ENCODE measurements around the gene ADAMTS13. TPM values are rescaled to one million over a fixed set of nuclear protein-coding genes. Genes with fewer than 3 reads are reported as not detected.
"Not testable (repeated sequence)": the region's sequence is repeated elsewhere in the genome, so short reads cannot be mapped to it uniquely, and the experiment has no call there.

The ADAMTS13 gene
- total RNA-seq, 2 experiments from 2014 or later, result 2.2 to 2.6 TPM

DNA sequence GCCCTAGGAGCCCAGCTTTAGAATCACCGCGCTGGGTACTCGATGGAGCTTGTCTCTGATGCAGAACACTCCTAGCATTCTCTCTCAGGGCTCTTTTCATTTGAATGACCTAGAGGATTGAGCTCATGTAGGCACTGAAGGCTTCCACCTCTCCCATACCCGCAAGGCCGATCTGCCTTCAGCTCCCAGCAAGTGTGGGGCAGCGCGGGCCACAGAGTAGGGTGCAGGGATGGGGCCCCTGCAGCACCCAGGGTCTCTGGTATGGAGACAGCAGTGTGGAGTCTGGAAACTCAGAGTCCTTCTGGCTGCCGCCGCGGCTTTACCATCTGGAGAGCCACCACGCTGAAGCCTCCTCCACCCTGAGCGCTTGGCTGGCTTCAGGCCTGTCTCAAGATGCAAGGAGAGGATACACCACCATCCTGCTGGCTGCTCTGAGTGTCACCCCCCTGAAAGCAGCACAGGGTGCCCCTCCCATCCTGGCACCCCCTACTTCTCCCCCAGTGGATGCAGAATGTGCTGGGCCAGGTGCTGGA, 33.1 kb upstream of the ADAMTS13 start:
- TF ChIP-seq, protein P1, sequence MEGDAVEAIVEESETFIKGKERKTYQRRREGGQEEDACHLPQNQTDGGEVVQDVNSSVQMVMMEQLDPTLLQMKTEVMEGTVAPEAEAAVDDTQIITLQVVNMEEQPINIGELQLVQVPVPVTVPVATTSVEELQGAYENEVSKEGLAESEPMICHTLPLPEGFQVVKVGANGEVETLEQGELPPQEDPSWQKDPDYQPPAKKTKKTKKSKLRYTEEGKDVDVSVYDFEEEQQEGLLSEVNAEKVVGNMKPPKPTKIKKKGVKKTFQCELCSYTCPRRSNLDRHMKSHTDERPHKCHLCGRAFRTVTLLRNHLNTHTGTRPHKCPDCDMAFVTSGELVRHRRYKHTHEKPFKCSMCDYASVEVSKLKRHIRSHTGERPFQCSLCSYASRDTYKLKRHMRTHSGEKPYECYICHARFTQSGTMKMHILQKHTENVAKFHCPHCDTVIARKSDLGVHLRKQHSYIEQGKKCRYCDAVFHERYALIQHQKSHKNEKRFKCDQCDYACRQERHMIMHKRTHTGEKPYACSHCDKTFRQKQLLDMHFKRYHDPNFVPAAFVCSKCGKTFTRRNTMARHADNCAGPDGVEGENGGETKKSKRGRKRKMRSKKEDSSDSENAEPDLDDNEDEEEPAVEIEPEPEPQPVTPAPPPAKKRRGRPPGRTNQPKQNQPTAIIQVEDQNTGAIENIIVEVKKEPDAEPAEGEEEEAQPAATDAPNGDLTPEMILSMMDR (IDR thresholded peaks at IDR 0.05), result no peak
- no peak for ATAC-seq (ENCODE audit: poor library complexity)
- intact Hi-C loops (cut with DNase I, micrococcal nuclease), result no loop called here
- no peak for DNase-seq
- no peaks in the 10 kb centered on the region for H3K36me3 ChIP-seq (ENCODE audit: insufficient read depth, low read length)
- Mint-ChIP-seq H3K4me1 (ENCODE audit: low read depth) (no peaks in the 10 kb centered on the region), H3K4me3 (no peak overlapping the region), H3K27ac (no peak overlapping the region), H3K27me3 (no peaks in the 10 kb centered on the region), H3K9me3 (no peaks in the 10 kb centered on the region), H3K36me3 (ENCODE audit: low read depth) (no peaks in the 10 kb centered on the region)
- H3K27ac ChIP-seq (ENCODE audit: low read depth in 1 of 2, low read length in 2 of 2), result no peak overlapping the region
- H3K4me1 ChIP-seq (ENCODE audit: insufficient read depth, low read length), result no peaks in the 10 kb centered on the region
- peaks cover 0 to 7% of the 10 kb centered on the region in 2 experiments for H3K27me3 ChIP-seq (ENCODE audit: control insufficient read depth in 1 of 2, insufficient read depth in 2 of 2, low read length in 2 of 2)
- ChIA-PET POLR2A (no interaction called here), CTCF (no interaction called here)
- H3K9me3 ChIP-seq (ENCODE audit: control insufficient read depth in 1 of 2, insufficient read depth in 1 of 2, low read length in 2 of 2), result peaks cover 0 to 9% of the 10 kb centered on the region in 2 experiments
- no peak overlapping the region for H3K4me3 ChIP-seq (ENCODE audit: low read length)

DNA sequence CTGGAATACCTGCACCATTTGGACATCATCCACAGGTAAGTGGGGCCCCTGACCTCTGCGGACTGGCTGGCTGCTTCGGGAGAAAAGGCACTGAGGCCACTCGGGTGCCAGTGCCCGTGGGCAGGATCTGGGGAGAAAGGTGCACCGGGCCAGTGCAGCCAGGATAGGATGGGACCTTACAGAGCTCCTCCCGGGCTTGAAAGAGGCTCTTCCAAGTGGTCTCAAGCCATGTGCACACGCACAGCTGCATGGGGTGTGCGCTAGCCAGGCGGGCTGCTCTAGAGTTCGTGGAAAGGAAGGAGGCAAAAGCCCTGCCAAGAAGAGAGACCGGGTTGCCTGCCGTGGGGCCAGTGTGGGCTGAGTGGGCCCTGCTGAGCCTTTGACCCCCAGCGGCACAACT, 32.6 kb upstream of the ADAMTS13 start:
- Histone ChIP-seq H3K4me3 (ENCODE audit: low read length) (no peak overlapping the region), H3K4me1 (ENCODE audit: insufficient read depth, low read length) (no peaks in the 10 kb centered on the region), H3K27ac (ENCODE audit: low read depth in 1 of 2, low read length in 2 of 2) (no peak overlapping the region), H3K9me3 (ENCODE audit: control insufficient read depth in 1 of 2, insufficient read depth in 1 of 2, low read length in 2 of 2) (peaks cover 0 to 9% of the 10 kb centered on the region in 2 experiments), H3K27me3 (ENCODE audit: control insufficient read depth in 1 of 2, insufficient read depth in 2 of 2, low read length in 2 of 2) (peaks cover 0 to 7% of the 10 kb centered on the region in 2 experiments), H3K36me3 (ENCODE audit: insufficient read depth, low read length) (no peaks in the 10 kb centered on the region)
- POLR2A ChIA-PET, result no interaction called here
- DNase-seq (no peak), ATAC-seq (ENCODE audit: poor library complexity) (no peak)
- H3K27ac Mint-ChIP-seq, result no peak overlapping the region
- no peak overlapping the region for H3K4me3 Mint-ChIP-seq
- CTCF ChIA-PET, result interaction anchor here (0.6 kb wide), 1 partner anchor 13 kb away, joined by 3 read pairs; the partner anchor contains the start of gene STKLD1
- no peaks in the 10 kb centered on the region for H3K4me1 Mint-ChIP-seq (ENCODE audit: low read depth)
- intact Hi-C loops (cut with DNase I, micrococcal nuclease), result no loop called here
- H3K36me3 Mint-ChIP-seq (ENCODE audit: low read depth), result no peaks in the 10 kb centered on the region
- TF ChIP-seq, protein P1 (IDR thresholded peaks at IDR 0.05), result no peak
- no peaks in the 10 kb centered on the region for H3K9me3 Mint-ChIP-seq
- no peaks in the 10 kb centered on the region for H3K27me3 Mint-ChIP-seq

DNA sequence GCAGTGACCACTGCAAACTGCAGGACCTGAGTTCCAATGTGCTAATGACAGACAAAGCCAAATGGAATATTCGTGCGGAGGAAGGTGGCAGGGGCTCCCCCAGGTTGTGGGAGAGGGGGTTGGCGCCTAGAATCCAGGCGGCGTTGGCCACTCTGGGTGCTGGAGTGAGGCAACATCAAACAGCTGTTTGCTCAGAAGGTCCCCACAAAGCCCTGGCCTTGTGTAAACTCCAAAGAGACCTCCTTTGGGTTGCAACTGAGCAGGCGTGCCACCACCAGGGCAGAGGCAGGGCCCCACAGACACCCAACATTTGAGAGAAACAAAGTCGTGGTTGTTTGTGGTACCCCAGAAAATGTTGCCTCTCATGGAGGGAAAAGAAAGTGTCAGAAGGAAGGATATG, 31.5 kb upstream of the ADAMTS13 start:
- ChIA-PET CTCF (no interaction called here), POLR2A (no interaction called here)
- Histone ChIP-seq H3K4me1 (ENCODE audit: insufficient read depth, low read length) (no peaks in the 10 kb centered on the region), H3K27me3 (ENCODE audit: control insufficient read depth in 1 of 2, insufficient read depth in 2 of 2, low read length in 2 of 2) (peaks cover 0 to 7% of the 10 kb centered on the region in 2 experiments), H3K4me3 (ENCODE audit: low read length) (no peak overlapping the region), H3K36me3 (ENCODE audit: insufficient read depth, low read length) (no peaks in the 10 kb centered on the region), H3K9me3 (ENCODE audit: control insufficient read depth in 1 of 2, insufficient read depth in 1 of 2, low read length in 2 of 2) (peaks cover 0 to 9% of the 10 kb centered on the region in 2 experiments), H3K27ac (ENCODE audit: low read depth in 1 of 2, low read length in 2 of 2) (no peak overlapping the region)
- DNase-seq (no peak), ATAC-seq (ENCODE audit: poor library complexity) (no peak)
- Mint-ChIP-seq H3K27ac (no peak overlapping the region), H3K36me3 (ENCODE audit: low read depth) (no peaks in the 10 kb centered on the region), H3K4me1 (ENCODE audit: low read depth) (no peaks in the 10 kb centered on the region), H3K9me3 (no peaks in the 10 kb centered on the region), H3K4me3 (no peak overlapping the region), H3K27me3 (no peaks in the 10 kb centered on the region)
- intact Hi-C loops (cut with DNase I, micrococcal nuclease), result no loop called here
- TF ChIP-seq, protein P1 (IDR thresholded peaks at IDR 0.05), result no peak

DNA sequence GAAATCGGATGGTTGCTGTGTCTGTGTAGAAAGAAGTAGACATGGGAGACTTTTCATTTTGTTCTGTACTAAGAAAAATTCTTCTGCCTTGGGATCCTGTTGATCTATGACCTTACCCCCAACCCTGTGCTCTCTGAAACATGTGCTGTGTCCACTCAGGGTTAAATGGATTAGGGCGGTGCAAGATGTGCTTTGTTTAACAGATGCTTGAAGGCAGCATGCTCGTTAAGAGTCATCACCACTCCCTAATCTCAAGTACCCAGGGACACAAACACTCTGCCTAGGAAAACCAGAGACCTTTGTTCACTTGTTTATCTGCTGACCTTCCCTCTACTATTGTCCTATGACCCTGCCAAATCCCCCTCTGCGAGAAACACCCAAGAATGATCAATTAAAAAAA, 30.7 kb upstream of the ADAMTS13 start:
- H3K4me3 Mint-ChIP-seq; H3K9me3 ChIP-seq (ENCODE audit: control insufficient read depth in 1 of 2, insufficient read depth in 1 of 2, low read length in 2 of 2); H3K4me3 ChIP-seq (ENCODE audit: low read length); DNase-seq; H3K27ac Mint-ChIP-seq; intact Hi-C loops (cut with DNase I, micrococcal nuclease); H3K4me1 ChIP-seq (ENCODE audit: insufficient read depth, low read length); H3K9me3 Mint-ChIP-seq; H3K27me3 ChIP-seq (ENCODE audit: control insufficient read depth in 1 of 2, insufficient read depth in 2 of 2, low read length in 2 of 2); H3K36me3 Mint-ChIP-seq (ENCODE audit: low read depth); H3K4me1 Mint-ChIP-seq (ENCODE audit: low read depth); CTCF ChIA-PET; H3K27ac ChIP-seq (ENCODE audit: low read depth in 1 of 2, low read length in 2 of 2); H3K36me3 ChIP-seq (ENCODE audit: insufficient read depth, low read length); POLR2A ChIA-PET; H3K27me3 Mint-ChIP-seq; ATAC-seq (ENCODE audit: poor library complexity): not testable (repeated sequence)

DNA sequence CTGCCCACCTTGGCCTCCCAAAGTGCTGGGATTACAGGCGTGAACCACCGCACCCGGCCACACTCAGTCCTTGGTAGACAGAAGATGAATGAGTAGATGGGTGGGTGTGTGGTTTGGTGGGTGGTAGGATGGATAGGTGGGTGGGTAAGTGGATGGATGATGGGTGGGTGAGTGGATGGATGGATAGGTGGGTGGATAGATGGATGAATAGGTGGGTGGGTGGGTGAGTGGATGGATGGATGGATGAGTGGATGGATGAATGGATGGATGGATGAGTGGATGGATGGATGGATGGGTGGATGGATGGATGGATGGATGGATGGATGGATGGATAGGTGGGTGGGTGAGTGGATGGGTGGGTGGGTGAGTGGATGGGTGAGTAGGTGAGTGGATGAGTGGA, 29.9 kb upstream of the ADAMTS13 start:
- CTCF ChIA-PET; H3K27me3 ChIP-seq (ENCODE audit: control insufficient read depth in 1 of 2, insufficient read depth in 2 of 2, low read length in 2 of 2); POLR2A ChIA-PET; H3K4me3 Mint-ChIP-seq; intact Hi-C loops (cut with DNase I, micrococcal nuclease); H3K4me3 ChIP-seq (ENCODE audit: low read length); H3K4me1 Mint-ChIP-seq (ENCODE audit: low read depth); H3K4me1 ChIP-seq (ENCODE audit: insufficient read depth, low read length); H3K9me3 ChIP-seq (ENCODE audit: control insufficient read depth in 1 of 2, insufficient read depth in 1 of 2, low read length in 2 of 2); H3K9me3 Mint-ChIP-seq; H3K27ac ChIP-seq (ENCODE audit: low read depth in 1 of 2, low read length in 2 of 2); H3K27ac Mint-ChIP-seq; ATAC-seq (ENCODE audit: poor library complexity); DNase-seq; H3K36me3 Mint-ChIP-seq (ENCODE audit: low read depth); H3K36me3 ChIP-seq (ENCODE audit: insufficient read depth, low read length); H3K27me3 Mint-ChIP-seq: not testable (repeated sequence)

Data from CD4-positive, alpha-beta T cell (primary cell).